Neural progenitor cell (in vitro differentiated cells): ENCODE data around the gene ITGA4. TPM values are rescaled to one million over a fixed set of nuclear protein-coding genes. Genes with fewer than 3 reads are reported as not detected.

ENCODE experiments used
- DNase-seq: peaks from one replicate; pipeline ENCODE4 v3.0.0-alpha.2; 2016; ENCODE audit warnings: low spot score
- H2AFZ ChIP-seq: fragments of 200-600 bp; sonication (generic); replicated peaks from 2 replicates; pipeline ENCODE4 v1.6.1; 2016; ENCODE audit warnings: antibody characterized with exemption
- H3F3A ChIP-seq: fragments of 200-600 bp; sonication (generic); 2 replicates; pipeline ENCODE4 v1.6.1; 2016; ENCODE audit warnings: antibody characterized with exemption, low read depth
- H3K27ac ChIP-seq: fragments of 200-600 bp; sonication (generic); 2 replicates; pipeline ENCODE4 v1.5.1; 2016; ENCODE audit warnings: mild to moderate bottlenecking
- H3K27me3 ChIP-seq: fragments of 200-600 bp; sonication (generic); 2 replicates; pipeline ENCODE4 v1.6.1; 2016; ENCODE audit warnings: mild to moderate bottlenecking, moderate library complexity
- H3K36me3 ChIP-seq: fragments of 200-600 bp; sonication (generic); 2 replicates; pipeline ENCODE4 v1.5.1; 2016
- H3K4me1 ChIP-seq: fragments of 200-600 bp; sonication (generic); 2 replicates; pipeline ENCODE4 v1.6.1; 2016; ENCODE audit warnings: mixed run types
- H3K4me2 ChIP-seq: fragments of 200-600 bp; sonication (generic); 2 replicates; pipeline ENCODE4 v1.6.1; 2016
- H3K4me3 ChIP-seq: fragments of 200-600 bp; sonication (generic); 2 replicates; pipeline ENCODE4 v1.5.1; 2016
- H3K79me2 ChIP-seq: fragments of 200-600 bp; sonication (generic); 2 replicates; pipeline ENCODE4 v1.6.1; 2016; ENCODE audit warnings: low read depth
- H3K9ac ChIP-seq: fragments of 200-600 bp; sonication (generic); 2 replicates; pipeline ENCODE4 v1.6.1; 2016
- H3K9me3 ChIP-seq: fragments of 200-600 bp; sonication (generic); 2 replicates; pipeline ENCODE4 v1.5.1; 2016; ENCODE audit warnings: low read depth
- H4K20me1 ChIP-seq: fragments of 200-600 bp; sonication (generic); 2 replicates; pipeline ENCODE4 v1.6.1; 2016; ENCODE audit warnings: low read depth
- H3K27ac Mint-ChIP-seq: 3 replicates; pipeline ENCODE4 v1.8.0; 2021; ENCODE audit warnings: mixed read lengths
- H3K27me3 Mint-ChIP-seq: 2 replicates; pipeline ENCODE4 v1.8.0; 2022; ENCODE audit warnings: low read depth, mild to moderate bottlenecking, inconsistent platforms, moderate library complexity, mixed read lengths; ENCODE audit not compliant: insufficient read depth
- H3K36me3 Mint-ChIP-seq: 3 replicates; pipeline ENCODE4 v1.8.0; 2021; ENCODE audit warnings: mixed read lengths
- H3K4me1 Mint-ChIP-seq: 3 replicates; pipeline ENCODE4 v1.8.0; 2021; ENCODE audit warnings: mixed read lengths
- H3K4me3 Mint-ChIP-seq: 3 replicates; pipeline ENCODE4 v1.8.0; 2021; ENCODE audit warnings: mild to moderate bottlenecking, moderate library complexity, mixed read lengths
- H3K9me3 Mint-ChIP-seq: 3 replicates; pipeline ENCODE4 v1.8.0; 2020; ENCODE audit warnings: mixed read lengths
- EZH2 ChIP-seq: fragments of 200-600 bp; sonication (generic); IDR thresholded peaks from 2 replicates; pipeline ENCODE4 v1.6.1; 2017; ENCODE audit warnings: antibody characterized with exemption, mild to moderate bottlenecking, moderate library complexity
- EZH2phosphoT487 ChIP-seq: fragments of 200-600 bp; sonication (generic); IDR thresholded peaks from 2 replicates; pipeline ENCODE4 v1.6.1; 2017; ENCODE audit warnings: antibody characterized with exemption
- total RNA-seq: library from RNA; depleted of rRNA; stranded (reverse); fragments of >200 nt; gene quantifications from 2 replicates; pipeline ENCODE4 v1.2.3, GENCODE V29; 2015; ENCODE audit warnings: low replicate concordance
- TF ChIP-seq, protein P1 (sequence below): fragments of 200-600 bp; sonication (generic); IDR thresholded peaks from 2 replicates; pipeline ENCODE4 v1.5.1; 2017; ENCODE audit warnings: antibody characterized with exemption, mild to moderate bottlenecking

ITGA4 gene
- total RNA-seq, 1 donor from 2014 or later, result 10.2 TPM

DNA sequence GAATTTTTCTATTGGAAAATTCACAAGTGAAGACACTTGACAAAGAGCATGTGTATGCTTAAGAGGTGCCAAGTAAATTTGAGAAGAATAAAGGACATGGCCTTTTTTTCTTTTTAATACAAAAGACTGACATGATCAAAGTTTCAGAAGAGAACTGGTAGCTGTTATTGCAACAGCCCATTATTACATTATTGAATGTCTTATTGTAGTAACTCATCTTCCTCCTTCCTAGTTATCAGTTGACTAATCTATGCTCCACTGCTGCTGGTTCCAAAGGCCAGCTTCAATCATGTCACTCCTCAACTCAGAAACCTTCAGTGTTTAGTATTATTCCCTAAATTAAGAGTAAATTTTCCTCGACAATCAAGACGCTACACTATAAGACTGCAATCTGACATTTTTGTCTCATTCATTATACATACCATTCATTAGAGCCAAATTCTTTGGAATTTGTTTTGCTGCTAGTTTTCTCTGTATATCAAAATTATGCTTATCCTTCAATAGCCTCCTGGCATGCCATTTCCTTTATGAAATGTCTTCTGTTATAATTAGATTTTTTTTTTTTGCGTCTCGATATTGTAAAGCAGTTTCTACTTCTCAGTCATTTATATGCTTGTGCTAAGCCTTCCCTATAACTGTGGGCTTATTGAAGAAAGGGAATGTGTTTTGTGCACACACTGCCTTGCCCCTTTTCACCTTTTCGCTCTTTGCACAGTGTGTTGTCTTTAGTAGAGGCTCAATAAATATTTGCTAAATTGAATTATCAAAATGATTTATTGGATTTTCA is 27.9 kb downstream of the ITGA4 start:
- H3K9me3 Mint-ChIP-seq, result no peaks in the 10 kb centered on the region
- H3K4me3 Mint-ChIP-seq, result no peak overlapping the region
- H3K4me3 ChIP-seq, result no peak overlapping the region

DNA sequence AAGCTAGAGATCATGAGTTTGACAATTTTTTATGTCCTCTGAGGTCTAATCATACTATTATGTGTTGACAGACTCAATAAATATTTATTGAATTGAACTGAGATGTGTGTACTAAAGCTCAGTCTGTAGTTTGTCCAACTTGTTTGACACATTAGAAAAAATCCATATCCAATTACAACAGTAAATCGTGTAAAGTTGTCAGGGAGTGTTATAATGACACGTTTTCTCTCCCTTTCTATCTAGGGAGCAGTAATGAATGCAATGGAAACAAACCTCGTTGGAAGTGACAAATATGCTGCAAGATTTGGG is 28.4 kb downstream of the ITGA4 start:
- Mint-ChIP-seq H3K4me1 (no peaks in the 10 kb centered on the region), H3K36me3 (no peaks in the 10 kb centered on the region), H3K27ac (no peak overlapping the region), H3K9me3 (no peaks in the 10 kb centered on the region), H3K4me3 (no peak overlapping the region), H3K27me3 (no peaks in the 10 kb centered on the region)
- H3K9ac ChIP-seq, result no peak overlapping the region
- no peaks in the 10 kb centered on the region for H3K36me3 ChIP-seq
- no peaks in the 10 kb centered on the region for H3K27me3 ChIP-seq
- H4K20me1 ChIP-seq, result no peaks in the 10 kb centered on the region
- H3K27ac ChIP-seq, result no peak overlapping the region
- no peak overlapping the region for H3K4me3 ChIP-seq
- H3K79me2 ChIP-seq, result no peaks in the 10 kb centered on the region
- no peak overlapping the region for H3K4me2 ChIP-seq
- TF ChIP-seq EZH2 (no peak), EZH2phosphoT487 (no peak)
- TF ChIP-seq, protein P1, sequence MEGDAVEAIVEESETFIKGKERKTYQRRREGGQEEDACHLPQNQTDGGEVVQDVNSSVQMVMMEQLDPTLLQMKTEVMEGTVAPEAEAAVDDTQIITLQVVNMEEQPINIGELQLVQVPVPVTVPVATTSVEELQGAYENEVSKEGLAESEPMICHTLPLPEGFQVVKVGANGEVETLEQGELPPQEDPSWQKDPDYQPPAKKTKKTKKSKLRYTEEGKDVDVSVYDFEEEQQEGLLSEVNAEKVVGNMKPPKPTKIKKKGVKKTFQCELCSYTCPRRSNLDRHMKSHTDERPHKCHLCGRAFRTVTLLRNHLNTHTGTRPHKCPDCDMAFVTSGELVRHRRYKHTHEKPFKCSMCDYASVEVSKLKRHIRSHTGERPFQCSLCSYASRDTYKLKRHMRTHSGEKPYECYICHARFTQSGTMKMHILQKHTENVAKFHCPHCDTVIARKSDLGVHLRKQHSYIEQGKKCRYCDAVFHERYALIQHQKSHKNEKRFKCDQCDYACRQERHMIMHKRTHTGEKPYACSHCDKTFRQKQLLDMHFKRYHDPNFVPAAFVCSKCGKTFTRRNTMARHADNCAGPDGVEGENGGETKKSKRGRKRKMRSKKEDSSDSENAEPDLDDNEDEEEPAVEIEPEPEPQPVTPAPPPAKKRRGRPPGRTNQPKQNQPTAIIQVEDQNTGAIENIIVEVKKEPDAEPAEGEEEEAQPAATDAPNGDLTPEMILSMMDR, result no peak
- H3K4me1 ChIP-seq, result no peaks in the 10 kb centered on the region
- H3K9me3 ChIP-seq, result no peaks in the 10 kb centered on the region
- H2AFZ ChIP-seq, result no peak overlapping the region
- H3F3A ChIP-seq, result no peaks in the 10 kb centered on the region
- no peak for DNase-seq

More for the DNA sequence above, 27.9 kb downstream of the ITGA4 start:
- Histone ChIP-seq H3K4me2 (no peak overlapping the region), H2AFZ (no peak overlapping the region), H3K36me3 (no peaks in the 10 kb centered on the region), H3K79me2 (no peaks in the 10 kb centered on the region), H3K9me3 (no peaks in the 10 kb centered on the region), H3F3A (no peaks in the 10 kb centered on the region), H3K27me3 (no peaks in the 10 kb centered on the region), H4K20me1 (no peaks in the 10 kb centered on the region), H3K4me1 (no peaks in the 10 kb centered on the region), H3K27ac (no peak overlapping the region), H3K9ac (no peak overlapping the region)
- Mint-ChIP-seq H3K4me1 (no peaks in the 10 kb centered on the region), H3K27me3 (no peaks in the 10 kb centered on the region), H3K27ac (no peak overlapping the region), H3K36me3 (no peaks in the 10 kb centered on the region)
- DNase-seq, result no peak
- no peak for TF ChIP-seq EZH2phosphoT487
- no peak for TF ChIP-seq EZH2

DNA sequence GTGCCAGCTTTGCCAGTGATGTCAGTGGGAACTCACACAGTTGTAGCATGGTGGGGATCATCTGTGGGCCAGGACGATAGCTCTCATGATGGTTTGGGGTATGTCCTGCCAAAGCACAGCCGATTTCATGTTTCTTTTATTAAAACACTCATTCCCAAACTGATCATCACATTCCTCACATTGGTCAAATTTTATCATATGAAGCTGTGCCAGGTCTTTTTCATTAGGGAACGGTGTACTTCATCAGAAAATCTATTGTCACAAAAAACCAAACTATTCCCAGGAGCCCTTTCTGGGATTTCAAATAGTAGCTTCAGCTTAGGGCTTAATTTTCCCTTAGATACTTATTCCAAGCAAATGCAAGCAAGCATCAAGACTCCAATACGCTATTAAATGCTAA is 42.0 kb downstream of the ITGA4 start:
- Mint-ChIP-seq H3K4me1 (no peaks in the 10 kb centered on the region), H3K27me3 (no peaks in the 10 kb centered on the region), H3K27ac (no peak overlapping the region), H3K9me3 (no peaks in the 10 kb centered on the region), H3K4me3 (no peak overlapping the region), H3K36me3 (no peaks in the 10 kb centered on the region)
- no peak overlapping the region for H3K4me3 ChIP-seq
- H3K9ac ChIP-seq, result no peak overlapping the region
- no peaks in the 10 kb centered on the region for H3F3A ChIP-seq
- H2AFZ ChIP-seq, result no peak overlapping the region
- no peak overlapping the region for H3K4me2 ChIP-seq
- no peaks in the 10 kb centered on the region for H3K9me3 ChIP-seq
- no peaks in the 10 kb centered on the region for H3K27me3 ChIP-seq
- H3K36me3 ChIP-seq, result no peaks in the 10 kb centered on the region
- no peaks in the 10 kb centered on the region for H3K79me2 ChIP-seq
- no peaks in the 10 kb centered on the region for H3K4me1 ChIP-seq
- no peak overlapping the region for H3K27ac ChIP-seq
- H4K20me1 ChIP-seq, result no peaks in the 10 kb centered on the region
- DNase-seq, result no peak
- TF ChIP-seq, protein P1, result no peak
- TF ChIP-seq EZH2phosphoT487, result no peak
- TF ChIP-seq EZH2, result no peak

DNA sequence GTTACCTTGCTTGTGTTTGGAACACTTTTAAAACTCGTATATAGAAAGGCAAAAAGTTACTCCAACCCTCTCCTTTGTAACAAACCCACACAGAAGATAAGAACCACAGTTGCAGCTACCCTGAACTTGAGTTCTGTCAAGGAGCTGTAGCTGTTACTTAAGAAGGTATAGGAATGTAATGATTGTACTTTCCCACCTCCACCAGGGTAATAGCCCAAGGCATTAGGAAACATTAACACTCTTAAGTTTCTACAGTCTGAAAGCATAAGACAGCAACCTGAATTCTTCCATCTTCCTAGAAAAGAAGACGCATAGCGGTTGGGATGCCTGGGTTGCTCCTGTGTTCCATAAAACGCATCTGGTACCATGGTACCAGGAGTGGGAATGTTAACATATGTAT is 43.0 kb downstream of the ITGA4 start:
- Mint-ChIP-seq H3K4me1 (no peaks in the 10 kb centered on the region), H3K27ac (no peak overlapping the region), H3K36me3 (no peaks in the 10 kb centered on the region), H3K27me3 (no peaks in the 10 kb centered on the region), H3K9me3 (no peaks in the 10 kb centered on the region), H3K4me3 (no peak overlapping the region)
- H3K36me3 ChIP-seq, result no peaks in the 10 kb centered on the region
- H4K20me1 ChIP-seq, result no peaks in the 10 kb centered on the region
- TF ChIP-seq, protein P1, result no peak
- no peak for TF ChIP-seq EZH2
- TF ChIP-seq EZH2phosphoT487, result no peak
- H3K27ac ChIP-seq, result no peak overlapping the region
- no peak overlapping the region for H2AFZ ChIP-seq
- H3K4me3 ChIP-seq, result no peak overlapping the region
- H3K4me2 ChIP-seq, result no peak overlapping the region
- H3K27me3 ChIP-seq, result no peaks in the 10 kb centered on the region
- H3K4me1 ChIP-seq, result no peaks in the 10 kb centered on the region
- no peaks in the 10 kb centered on the region for H3K79me2 ChIP-seq
- no peaks in the 10 kb centered on the region for H3F3A ChIP-seq
- H3K9ac ChIP-seq, result no peak overlapping the region
- no peaks in the 10 kb centered on the region for H3K9me3 ChIP-seq
- no peak for DNase-seq
